HepG2 (cell line): Measurements from ENCODE around the gene MOB4. TPM values are rescaled to one million over a fixed set of nuclear protein-coding genes. Genes with fewer than 3 reads are reported as not detected.
A peak's percentile ranks its signal among the peaks of the same experiment; 100 is the strongest.

ENCODE experiments used
- AGO1 ChIP-seq: fragments of 200-400 bp; formaldehyde crosslinking; IDR thresholded peaks from 2 replicates; pipeline ENCODE4 v1.6.1; 2017; ENCODE audit warnings: mild to moderate bottlenecking, low read depth, low read length, moderate library complexity; ENCODE audit not compliant: poor library complexity, severe bottlenecking
- BHLHE40 ChIP-seq: IDR thresholded peaks from 2 replicates; pipeline ENCODE4 v1.6.1; 2011; ENCODE audit warnings: low read length, improper control_type of control experiment
- HCFC1 ChIP-seq: fragments of 150-350 bp; IDR thresholded peaks from 2 replicates; pipeline ENCODE4 v1.6.1; 2014; ENCODE audit warnings: low read depth, low read length
- MIER3 ChIP-seq: IDR thresholded peaks from 2 replicates; pipeline ENCODE4 v1.6.1; 2016; ENCODE audit warnings: missing compliant biosample characterization, borderline replicate concordance
- NFE2L1 ChIP-seq: sonication (generic); formaldehyde crosslinking; IDR thresholded peaks from 2 replicates; pipeline ENCODE4 v1.4.0; 2020; ENCODE audit warnings: missing genetic modification reagents, mild to moderate bottlenecking, borderline replicate concordance
- SIX4 ChIP-seq: sonication (generic); formaldehyde crosslinking; IDR thresholded peaks from 2 replicates; pipeline ENCODE4 v1.4.0; 2020; ENCODE audit warnings: missing genetic modification reagents
- YEATS2 ChIP-seq: sonication (generic); formaldehyde crosslinking; IDR thresholded peaks from 2 replicates; pipeline ENCODE4 v1.4.0; 2020; ENCODE audit warnings: missing genetic modification reagents, borderline replicate concordance
- ZBTB3 ChIP-seq: sonication (generic); formaldehyde crosslinking; IDR thresholded peaks from 2 replicates; pipeline ENCODE4 v1.4.0; 2020; ENCODE audit warnings: low read depth, mild to moderate bottlenecking, moderate library complexity, missing genetic modification reagents, borderline replicate concordance
- ZBTB40 ChIP-seq, 2 experiments: fragments of 450-650 bp in 1 of 2; sonication (generic) in 1 of 2; formaldehyde crosslinking in 1 of 2; IDR thresholded peaks; 2 replicates each; pipeline versions ENCODE4 v1.6.1 to v1.8.0; 2016 to 2022; ENCODE audit warnings: antibody characterized with exemption in 1 of 2, mild to moderate bottlenecking in 1 of 2, missing genetic modification reagents in 1 of 2
- ZBTB46 ChIP-seq: sonication (generic); formaldehyde crosslinking; IDR thresholded peaks from 2 replicates; pipeline ENCODE4 v1.4.0; 2020; ENCODE audit warnings: mild to moderate bottlenecking, missing genetic modification reagents, borderline replicate concordance
- ZFP36 ChIP-seq: fragments of 150-350 bp; IDR thresholded peaks from 2 replicates; pipeline ENCODE4 v1.6.1; 2018; ENCODE audit warnings: borderline replicate concordance, low read length, low read depth; ENCODE audit not compliant: partially characterized antibody
- ZMYM3 ChIP-seq: sonication (generic); formaldehyde crosslinking; IDR thresholded peaks from 2 replicates; pipeline ENCODE4 v1.5.1; 2020; ENCODE audit warnings: mild to moderate bottlenecking, missing genetic modification reagents
- ZNF251 ChIP-seq: sonication (generic); formaldehyde crosslinking; IDR thresholded peaks from 2 replicates; pipeline ENCODE4 v1.9.0; 2021; ENCODE audit warnings: mild to moderate bottlenecking, missing genetic modification reagents
- ZNF567 ChIP-seq: sonication (generic); formaldehyde crosslinking; IDR thresholded peaks from 2 replicates; pipeline ENCODE4 v1.8.1; 2023; ENCODE audit warnings: mild to moderate bottlenecking, missing genetic modification reagents, borderline replicate concordance
- ZNF792 ChIP-seq: IDR thresholded peaks from 2 replicates; pipeline ENCODE4 v1.6.1; 2016
- polyA plus RNA-seq, 8 experiments: library from polyadenylated mRNA; depleted of rRNA in 3 of 8; stranded (reverse) in 7 of 8; unstranded in 1 of 8; fragments of >200 nt; fragmentation: Illumina TruSeq in 4 of 8; extraction: Trizol in 4 of 8; gene quantifications; 2 replicates each; pipeline versions ENCODE4 v1.2.1 to v1.2.3, GENCODE V29; 2011 to 2016; ENCODE audit warnings: low read depth in 4 of 8, missing spikeins in 1 of 8, mixed read lengths in 1 of 8; ENCODE audit not compliant: insufficient read depth in 1 of 8
- total RNA-seq, 5 experiments: library from RNA; depleted of rRNA; stranded (reverse); fragments of >200 nt; fragmentation: Illumina TruSeq; extraction: Trizol; gene quantifications; 2 replicates each; pipeline ENCODE4 v1.2.3, GENCODE V29; 2016; ENCODE audit warnings: low read depth in 1 of 5

Gene MOB4
- total and polyA plus RNA-seq, 2 of the 13 experiments (the other 11 are each of a cell fraction or from before 2014, with no cell fraction given) = 35.7 to 38.6 TPM

GRCh38 chr2:197499594-197500502 is 16.0 kb upstream of the MOB4 start, which contains the start of the genes HSPD1 and HSPE1 (continued):
- TF ChIP-seq MIER3 = peak; percentile 95; the same call in 1 of the 2 replicates
- TF ChIP-seq AGO1 = peak; percentile 85
- TF ChIP-seq ZNF567 (CRISPR knock-in tag) = 0 out of 2 replicates have a peak, but pooled peaks have one; percentile 93
- no peak for TF ChIP-seq ZBTB40 (IDR thresholded peaks at IDR 0.05)
- peak; percentile 86 for TF ChIP-seq ZBTB40 (CRISPR knock-in tag; IDR thresholded peaks at IDR 0.05)
- no peak for TF ChIP-seq ZFP36
- TF ChIP-seq SIX4 (CRISPR knock-in tag) = peak; percentile 3; the same call in 1 of the 2 replicates
- peak; percentile 75 for TF ChIP-seq ZBTB3 (CRISPR knock-in tag)
- TF ChIP-seq ZNF251 = no peak; the same call in 1 of the 2 replicates
- TF ChIP-seq YEATS2 (CRISPR knock-in tag) = peak; percentile 98
- 0 out of 2 replicates have a peak, but pooled peaks have one; percentile 22 for TF ChIP-seq ZMYM3 (CRISPR knock-in tag)
- TF ChIP-seq ZBTB46 = peak; percentile 59
- TF ChIP-seq BHLHE40 = peak; percentile 68
- peak; percentile 80 for TF ChIP-seq HCFC1
- TF ChIP-seq ZNF792 (CRISPR knock-in tag) = peak; percentile 87
- TF ChIP-seq NFE2L1 (CRISPR knock-in tag) = peak; percentile 71; the same call in 1 of the 2 replicates
